GM08714 (cell line): Measurements from ENCODE around the gene MLX.

Experiments used
- H3K4me3 ChIP-seq: fragments of 200-500 bp; sonication (Bioruptor generic); 2 replicates; pipeline ENCODE4 v1.5.1; 2014; ENCODE audit warnings: mild to moderate bottlenecking, low read length, inconsistent platforms
- ZNF274 ChIP-seq: IDR thresholded peaks from 2 replicates; pipeline ENCODE4 v1.6.1; 2012; ENCODE audit warnings: mild to moderate bottlenecking, low read depth, low read length

Gene MLX

GRCh38 chr17:42559075-42559474, 7.8 kb upstream of the MLX start:
- H3K4me3 ChIP-seq: no peak overlapping the region
- no peak for TF ChIP-seq ZNF274

- no peak for TF ChIP-seq ZNF274
- H3K4me3 ChIP-seq: no peak overlapping the region
Observed at GRCh38 chr17:42560246-42560645, 6.7 kb upstream of the MLX start.

GRCh38 chr17:42561897-42562387, 5.0 kb upstream of the MLX start, which contains the start of gene COASY:
COASY (plus strand) TSS chr17:42562148; CDS start chr17:42562623, 475 bp downstream.
- TF ChIP-seq ZNF274: no peak
- peak within 1 kb of the TSS; percentile 84 for H3K4me3 ChIP-seq

DNA sequence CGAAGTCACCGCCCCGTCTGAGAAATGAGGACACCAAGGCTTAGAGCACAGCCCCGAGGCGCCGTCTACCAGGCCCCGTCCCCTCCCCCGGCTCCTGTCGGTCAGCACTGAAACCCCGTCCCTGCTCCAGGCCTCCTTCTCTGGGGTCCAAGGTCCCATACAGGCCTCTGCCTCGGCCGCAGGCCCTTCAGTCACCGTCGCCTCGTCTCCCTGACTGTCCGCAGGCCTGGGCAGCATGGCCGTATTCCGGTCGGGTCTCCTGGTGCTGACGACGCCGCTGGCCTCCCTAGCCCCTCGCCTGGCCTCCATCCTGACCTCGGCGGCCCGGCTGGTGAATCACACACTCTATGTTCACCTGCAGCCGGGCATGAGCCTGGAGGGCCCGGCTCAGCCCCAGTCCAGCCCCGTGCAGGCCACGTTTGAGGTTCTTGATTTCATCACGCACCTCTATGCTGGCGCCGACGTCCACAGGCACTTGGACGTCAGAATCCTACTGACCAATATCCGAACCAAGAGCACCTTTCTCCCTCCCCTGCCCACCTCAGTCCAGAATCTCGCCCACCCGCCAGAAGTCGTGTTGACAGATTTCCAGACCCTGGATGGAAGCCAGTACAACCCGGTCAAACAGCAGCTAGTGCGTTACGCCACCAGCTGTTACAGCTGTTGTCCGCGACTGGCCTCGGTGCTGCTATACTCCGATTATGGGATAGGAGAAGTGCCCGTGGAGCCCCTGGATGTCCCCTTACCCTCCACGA, 4.3 kb upstream of the MLX start:
- H3K4me3 ChIP-seq: peak overlapping the region; percentile 84
- TF ChIP-seq ZNF274: no peak

- H3K4me3 ChIP-seq: peak overlapping the region; percentile 84
- TF ChIP-seq ZNF274: no peak
Observed at GRCh38 chr17:42563143-42563509, 3.8 kb upstream of the MLX start.

GRCh38 chr17:42563543-42563942, 3.4 kb upstream of the MLX start:
- no peak for TF ChIP-seq ZNF274
- peak overlapping the region; percentile 84; the same call in 1 of the 2 replicates for H3K4me3 ChIP-seq

DNA sequence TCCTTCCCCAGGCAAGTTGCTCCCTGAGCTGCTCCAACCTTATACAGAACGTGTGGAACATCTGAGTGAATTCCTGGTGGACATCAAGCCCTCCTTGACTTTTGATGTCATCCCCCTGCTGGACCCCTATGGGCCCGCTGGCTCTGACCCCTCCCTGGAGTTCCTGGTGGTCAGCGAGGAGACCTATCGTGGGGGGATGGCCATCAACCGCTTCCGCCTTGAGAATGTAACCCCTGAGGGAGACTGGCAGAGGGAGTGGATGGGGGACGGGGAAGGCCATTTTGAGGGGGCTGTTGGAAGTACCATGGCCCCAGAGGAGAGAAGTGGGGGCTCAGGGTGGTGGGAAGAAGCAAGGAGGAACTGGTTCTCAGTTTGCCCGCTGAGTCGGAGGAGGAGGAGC, 3.0 kb upstream of the MLX start:
- no peak for TF ChIP-seq ZNF274
- H3K4me3 ChIP-seq: no peak overlapping the region; the same call in 1 of the 2 replicates

DNA sequence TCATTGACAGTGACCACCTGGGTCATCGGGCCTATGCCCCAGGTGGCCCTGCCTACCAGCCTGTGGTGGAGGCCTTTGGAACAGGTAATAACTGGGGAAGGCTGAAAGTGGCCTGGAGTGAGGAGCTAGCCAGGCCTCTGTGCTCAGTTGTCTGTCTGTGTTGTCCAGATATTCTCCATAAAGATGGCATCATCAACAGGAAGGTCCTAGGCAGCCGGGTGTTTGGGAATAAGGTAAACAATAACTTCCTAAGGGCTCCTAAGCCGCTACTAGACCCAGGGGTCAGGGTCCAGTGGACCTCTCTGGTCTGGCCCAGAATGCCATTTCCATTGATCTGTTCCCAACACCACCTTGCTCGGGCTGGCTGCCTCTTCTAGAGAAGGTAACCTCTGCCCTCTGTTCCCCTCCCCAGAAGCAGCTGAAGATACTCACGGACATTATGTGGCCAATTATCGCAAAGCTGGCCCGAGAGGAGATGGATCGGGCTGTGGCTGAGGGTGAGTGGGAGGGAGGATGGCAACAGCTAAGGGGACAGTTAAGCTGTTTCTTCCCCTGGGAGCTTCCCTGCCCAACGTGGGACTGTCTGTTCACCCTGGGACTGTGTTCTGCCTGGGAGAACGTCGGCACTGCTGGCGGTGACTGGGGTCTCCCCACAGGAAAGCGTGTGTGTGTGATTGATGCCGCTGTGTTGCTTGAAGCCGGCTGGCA, 1.9 kb upstream of the MLX start:
- no peak for TF ChIP-seq ZNF274
- H3K4me3 ChIP-seq: no peak overlapping the region

DNA sequence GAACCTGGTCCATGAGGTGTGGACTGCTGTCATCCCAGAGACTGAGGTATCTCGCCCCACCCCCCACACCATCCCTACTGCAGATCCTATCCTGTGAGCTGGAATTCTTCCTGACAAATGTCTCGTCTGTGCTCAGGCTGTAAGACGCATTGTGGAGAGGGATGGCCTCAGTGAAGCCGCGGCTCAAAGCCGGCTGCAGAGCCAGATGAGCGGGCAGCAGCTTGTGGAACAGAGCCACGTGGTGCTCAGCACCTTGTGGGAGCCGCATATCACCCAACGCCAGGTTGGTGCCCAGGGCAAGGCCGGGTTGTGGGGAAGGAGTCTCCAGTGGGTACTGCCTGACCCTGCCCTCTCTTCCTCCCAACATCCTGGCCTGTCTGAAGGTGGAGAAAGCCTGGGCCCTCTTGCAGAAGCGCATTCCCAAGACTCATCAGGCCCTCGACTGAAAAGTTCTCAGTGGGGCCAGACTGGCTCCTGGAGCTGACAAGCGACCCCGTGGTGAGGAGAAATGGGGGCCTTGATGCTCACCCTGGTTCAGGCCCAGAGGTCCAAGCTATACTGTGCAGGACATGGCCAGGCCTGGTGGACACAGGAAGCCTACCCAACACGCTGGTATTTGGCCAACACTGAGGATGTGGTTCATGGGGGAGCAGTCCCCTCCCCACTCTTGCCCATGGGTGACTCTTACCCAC, 1.2 kb upstream of the MLX start:
- H3K4me3 ChIP-seq: no peak overlapping the region
- no peak for TF ChIP-seq ZNF274

GRCh38 chr17:42566215-42566882, 551 bp upstream of the MLX start:
- peak overlapping the region; percentile 16; the same call in 1 of the 2 replicates for H3K4me3 ChIP-seq

GRCh38 chr17:42568341-42569111, 1.6 kb downstream of the MLX start:
- H3K4me3 ChIP-seq: no peak overlapping the region

More at GRCh38 chr17:42566215-42566882, 551 bp upstream of the MLX start:
- no peak for TF ChIP-seq ZNF274

DNA sequence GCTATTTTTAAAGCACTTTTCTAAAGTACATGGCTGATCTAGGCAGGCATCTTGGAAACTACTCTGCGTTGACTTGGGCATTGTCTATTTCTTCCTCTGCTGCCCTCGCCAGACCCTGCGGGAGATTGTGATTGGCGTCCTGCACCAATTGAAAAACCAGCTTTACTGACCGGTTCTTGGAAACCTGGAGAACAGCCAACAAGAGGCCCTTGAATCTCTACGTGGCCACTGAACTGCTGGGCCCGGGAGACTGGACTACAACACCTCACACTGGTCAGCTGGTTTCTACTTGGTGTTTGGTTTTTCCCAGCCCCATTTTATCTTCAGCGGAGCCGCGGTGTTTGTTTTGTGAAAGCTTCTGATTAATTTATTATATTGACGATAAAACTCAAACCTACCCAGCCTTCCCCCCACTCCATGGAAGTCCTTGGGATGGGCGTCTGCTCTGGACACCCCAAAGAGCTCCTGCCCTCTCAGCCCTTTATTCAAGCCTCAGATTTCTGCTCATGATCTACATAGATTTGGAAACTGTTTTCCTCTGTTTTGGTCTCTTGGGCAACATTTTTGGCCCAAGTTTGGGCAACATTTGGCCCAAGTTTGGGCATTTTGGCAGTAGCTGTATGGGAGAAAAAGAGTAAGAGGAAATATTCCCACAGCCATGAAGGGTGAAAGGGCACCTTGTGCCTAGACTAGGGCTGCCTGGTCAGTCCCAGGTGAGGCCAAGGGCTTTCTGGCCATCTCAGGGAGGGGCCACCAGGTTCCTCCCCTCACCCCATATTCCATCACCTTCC, 4.7 kb downstream of the MLX start:
- TF ChIP-seq ZNF274: no peak
- no peak overlapping the region for H3K4me3 ChIP-seq

More at GRCh38 chr17:42568341-42569111, 1.6 kb downstream of the MLX start:
- no peak for TF ChIP-seq ZNF274

- no peak overlapping the region for H3K4me3 ChIP-seq
- TF ChIP-seq ZNF274: no peak
Observed at GRCh38 chr17:42573095-42573494, 6.2 kb downstream of the MLX start.
